WTC11 (cell line): ENCODE results near the gene TMIGD1. TPM values are rescaled to one million over a fixed set of nuclear protein-coding genes. Genes with fewer than 3 reads are reported as not detected.
A peak's percentile ranks its signal among the peaks of the same experiment; 100 is the strongest.

Experiments
- ATAC-seq: fragments of 200-7000 bp; cut with Tn5 transposase; 2 replicates; pipeline ENCODE4 v1.10.0; 2021; ENCODE audit warnings: mild to moderate bottlenecking, moderate library complexity
- CTCF ChIA-PET: fragments of 300-600 bp; sonication (Branson Sonifier 250); formaldehyde crosslinking; loops from one replicate; lab custom pipeline; 2021; ENCODE audit warnings: antibody characterized with exemption; lab: Charles Lee
- POLR2A ChIA-PET: fragments of 350-600 bp; sonication (Branson Sonifier 250); formaldehyde crosslinking; loops from one replicate; lab custom pipeline; 2021; ENCODE audit warnings: antibody characterized with exemption; lab: Charles Lee
- DNase-seq: peaks from one replicate; pipeline ENCODE4 v3.0.0; 2021; ENCODE audit warnings: low spot score
- H3K27ac Mint-ChIP-seq: 2 replicates; pipeline ENCODE4 v1.8.0; 2021; ENCODE audit warnings: mixed read lengths
- H3K27me3 Mint-ChIP-seq: 2 replicates; pipeline ENCODE4 v1.8.0; 2021; ENCODE audit warnings: low read depth, mild to moderate bottlenecking, moderate library complexity, mixed read lengths
- H3K36me3 Mint-ChIP-seq: 2 replicates; pipeline ENCODE4 v1.8.0; 2021; ENCODE audit warnings: mixed read lengths
- H3K4me1 Mint-ChIP-seq: 2 replicates; pipeline ENCODE4 v1.8.0; 2022; ENCODE audit warnings: mixed read lengths
- H3K4me3 Mint-ChIP-seq: 2 replicates; pipeline ENCODE4 v1.8.0; 2021; ENCODE audit warnings: mild to moderate bottlenecking, moderate library complexity, mixed read lengths
- H3K9me3 Mint-ChIP-seq: 2 replicates; pipeline ENCODE4 v1.8.0; 2021; ENCODE audit warnings: mixed read lengths
- ELF4 ChIP-seq: sonication (generic); formaldehyde crosslinking; IDR thresholded peaks from 2 replicates; pipeline ENCODE4 v1.8.1; 2022; ENCODE audit warnings: low read depth, mild to moderate bottlenecking, moderate library complexity, missing genetic modification reagents
- EMX1 ChIP-seq: fragments of 250-450 bp; sonication (Bioruptor Pico); IDR thresholded peaks from 2 replicates; pipeline ENCODE4 v1.8.0; 2021; ENCODE audit warnings: mild to moderate bottlenecking
- FOXK1 ChIP-seq: sonication (generic); formaldehyde crosslinking; IDR thresholded peaks from 2 replicates; pipeline ENCODE4 v1.8.0; 2022; ENCODE audit warnings: mild to moderate bottlenecking, moderate library complexity, missing genetic modification reagents
- FOXP1 ChIP-seq: sonication (generic); formaldehyde crosslinking; IDR thresholded peaks from 2 replicates; pipeline ENCODE4 v1.8.0; 2022; ENCODE audit warnings: missing genetic modification reagents, mild to moderate bottlenecking, moderate library complexity, borderline replicate concordance
- GRHL2 ChIP-seq: fragments of 250-450 bp; sonication (Bioruptor Pico); IDR thresholded peaks from 2 replicates; pipeline ENCODE4 v1.8.0; 2022; ENCODE audit warnings: mild to moderate bottlenecking, moderate library complexity; ENCODE audit not compliant: insufficient replicate concordance, severe bottlenecking
- GTF2I ChIP-seq: fragments of 250-450 bp; sonication (Bioruptor Pico); conservative IDR thresholded peaks from 2 replicates; pipeline ENCODE4 v1.4.0; 2021; ENCODE audit warnings: mild to moderate bottlenecking
- HMGA2 ChIP-seq: fragments of 250-450 bp; sonication (Bioruptor Pico); IDR thresholded peaks from 2 replicates; pipeline ENCODE4 v1.4.0; 2021; ENCODE audit warnings: mild to moderate bottlenecking, moderate library complexity
- ZNF121 ChIP-seq: sonication (generic); formaldehyde crosslinking; IDR thresholded peaks from 2 replicates; pipeline ENCODE4 v1.8.0; 2023; ENCODE audit warnings: missing genetic modification reagents
- total RNA-seq: library from RNA; stranded (reverse); gene quantifications from 3 replicates; pipeline ENCODE4 v1.2.3, GENCODE V29; 2021
- TF ChIP-seq, protein P1 (sequence below): fragments of 250-450 bp; sonication (Bioruptor Pico); IDR thresholded peaks from 2 replicates; pipeline ENCODE4 v1.8.0; 2021; ENCODE audit warnings: mild to moderate bottlenecking
- TF ChIP-seq, protein P2 (sequence below): sonication (generic); formaldehyde crosslinking; IDR thresholded peaks from 2 replicates; pipeline ENCODE4 v1.8.1; 2023; ENCODE audit warnings: mild to moderate bottlenecking, missing genetic modification reagents
- TF ChIP-seq, protein P3 (sequence below): sonication (generic); formaldehyde crosslinking; IDR thresholded peaks from 2 replicates; pipeline ENCODE4 v1.8.1; 2022; ENCODE audit warnings: mild to moderate bottlenecking, missing genetic modification reagents, moderate library complexity, borderline replicate concordance
- TF ChIP-seq, protein P4 (sequence below): fragments of 250-450 bp; sonication (Bioruptor Pico); IDR thresholded peaks from 2 replicates; pipeline ENCODE4 v1.9.0; 2021; ENCODE audit warnings: mild to moderate bottlenecking
- TF ChIP-seq, protein P5 (sequence below): fragments of 250-450 bp; sonication (Bioruptor Pico); IDR thresholded peaks from 2 replicates; pipeline ENCODE4 v1.9.0; 2021; ENCODE audit warnings: mild to moderate bottlenecking
- TF ChIP-seq, protein P6 (sequence below): fragments of 250-450 bp; sonication (Bioruptor Pico); conservative IDR thresholded peaks from 2 replicates; pipeline ENCODE4 v1.9.0; 2021; ENCODE audit warnings: mild to moderate bottlenecking
- TF ChIP-seq, protein P7 (sequence below): sonication (generic); formaldehyde crosslinking; IDR thresholded peaks from 2 replicates; pipeline ENCODE4 v1.8.1; 2023; ENCODE audit warnings: mild to moderate bottlenecking, missing genetic modification reagents, moderate library complexity
- TF ChIP-seq, protein P8 (sequence below): fragments of 200-600 bp; IDR thresholded peaks from 2 replicates; pipeline ENCODE4 v1.8.0; 2022; ENCODE audit warnings: antibody characterized with exemption
- TF ChIP-seq, protein P9 (sequence below): sonication (generic); formaldehyde crosslinking; IDR thresholded peaks from 2 replicates; pipeline ENCODE4 v1.8.0; 2022; ENCODE audit warnings: mild to moderate bottlenecking, missing genetic modification reagents
- TF ChIP-seq, protein P10 (sequence below): sonication (generic); formaldehyde crosslinking; IDR thresholded peaks from 2 replicates; pipeline ENCODE4 v1.8.1; 2022; ENCODE audit warnings: low read depth, mild to moderate bottlenecking, moderate library complexity, missing genetic modification reagents, borderline replicate concordance
- TF ChIP-seq, protein P11 (sequence below): sonication (generic); formaldehyde crosslinking; IDR thresholded peaks from 2 replicates; pipeline ENCODE4 v1.8.0; 2022; ENCODE audit warnings: mild to moderate bottlenecking, missing genetic modification reagents

Gene TMIGD1
- total RNA-seq, 1 experiment from 2014 or later: not detected

DNA sequence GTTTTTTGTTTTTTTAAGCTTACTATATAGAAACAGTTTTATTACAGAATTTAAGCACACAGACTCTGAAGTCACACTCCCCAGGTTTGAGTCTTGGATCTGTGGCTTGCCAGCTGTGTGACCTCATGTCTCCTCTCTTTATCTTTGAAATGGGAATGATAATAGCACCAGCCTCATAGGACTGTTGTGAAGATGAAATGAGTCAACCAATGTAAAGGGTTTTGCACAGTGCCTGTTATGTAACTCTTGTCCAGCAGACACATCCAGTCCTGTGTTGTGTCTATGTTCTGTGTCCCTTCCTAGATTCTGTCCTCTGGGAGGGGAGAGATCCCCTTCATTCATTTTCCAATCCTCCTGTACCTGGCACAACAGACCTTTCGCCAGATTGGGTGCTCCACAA lies 41.8 kb upstream of the TMIGD1 start:
- ChIA-PET CTCF (interaction anchor here (1.2 kb wide), 1 partner anchor 37 kb away, joined by 3 read pairs; no protein-coding TSS in a partner anchor), POLR2A (no interaction called here)
- Mint-ChIP-seq H3K27me3 (peaks cover 35% of the 10 kb centered on the region), H3K4me1 (peaks cover 37% of the 10 kb centered on the region), H3K27ac (no peak overlapping the region), H3K9me3 (no peaks in the 10 kb centered on the region), H3K36me3 (no peaks in the 10 kb centered on the region), H3K4me3 (no peak overlapping the region)
- TF ChIP-seq GRHL2 (CRISPR knock-in tag) (no peak), GTF2I (no peak), ZNF121 (CRISPR knock-in tag) (no peak), FOXK1 (CRISPR knock-in tag) (no peak), FOXP1 (CRISPR knock-in tag) (no peak)
- TF ChIP-seq, protein P1, sequence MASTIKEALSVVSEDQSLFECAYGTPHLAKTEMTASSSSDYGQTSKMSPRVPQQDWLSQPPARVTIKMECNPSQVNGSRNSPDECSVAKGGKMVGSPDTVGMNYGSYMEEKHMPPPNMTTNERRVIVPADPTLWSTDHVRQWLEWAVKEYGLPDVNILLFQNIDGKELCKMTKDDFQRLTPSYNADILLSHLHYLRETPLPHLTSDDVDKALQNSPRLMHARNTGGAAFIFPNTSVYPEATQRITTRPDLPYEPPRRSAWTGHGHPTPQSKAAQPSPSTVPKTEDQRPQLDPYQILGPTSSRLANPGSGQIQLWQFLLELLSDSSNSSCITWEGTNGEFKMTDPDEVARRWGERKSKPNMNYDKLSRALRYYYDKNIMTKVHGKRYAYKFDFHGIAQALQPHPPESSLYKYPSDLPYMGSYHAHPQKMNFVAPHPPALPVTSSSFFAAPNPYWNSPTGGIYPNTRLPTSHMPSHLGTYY (CRISPR knock-in tag): no peak
- TF ChIP-seq, protein P2, sequence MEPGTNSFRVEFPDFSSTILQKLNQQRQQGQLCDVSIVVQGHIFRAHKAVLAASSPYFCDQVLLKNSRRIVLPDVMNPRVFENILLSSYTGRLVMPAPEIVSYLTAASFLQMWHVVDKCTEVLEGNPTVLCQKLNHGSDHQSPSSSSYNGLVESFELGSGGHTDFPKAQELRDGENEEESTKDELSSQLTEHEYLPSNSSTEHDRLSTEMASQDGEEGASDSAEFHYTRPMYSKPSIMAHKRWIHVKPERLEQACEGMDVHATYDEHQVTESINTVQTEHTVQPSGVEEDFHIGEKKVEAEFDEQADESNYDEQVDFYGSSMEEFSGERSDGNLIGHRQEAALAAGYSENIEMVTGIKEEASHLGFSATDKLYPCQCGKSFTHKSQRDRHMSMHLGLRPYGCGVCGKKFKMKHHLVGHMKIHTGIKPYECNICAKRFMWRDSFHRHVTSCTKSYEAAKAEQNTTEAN: no peak
- TF ChIP-seq, protein P3, sequence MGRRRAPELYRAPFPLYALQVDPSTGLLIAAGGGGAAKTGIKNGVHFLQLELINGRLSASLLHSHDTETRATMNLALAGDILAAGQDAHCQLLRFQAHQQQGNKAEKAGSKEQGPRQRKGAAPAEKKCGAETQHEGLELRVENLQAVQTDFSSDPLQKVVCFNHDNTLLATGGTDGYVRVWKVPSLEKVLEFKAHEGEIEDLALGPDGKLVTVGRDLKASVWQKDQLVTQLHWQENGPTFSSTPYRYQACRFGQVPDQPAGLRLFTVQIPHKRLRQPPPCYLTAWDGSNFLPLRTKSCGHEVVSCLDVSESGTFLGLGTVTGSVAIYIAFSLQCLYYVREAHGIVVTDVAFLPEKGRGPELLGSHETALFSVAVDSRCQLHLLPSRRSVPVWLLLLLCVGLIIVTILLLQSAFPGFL: no peak
- TF ChIP-seq, protein P4, sequence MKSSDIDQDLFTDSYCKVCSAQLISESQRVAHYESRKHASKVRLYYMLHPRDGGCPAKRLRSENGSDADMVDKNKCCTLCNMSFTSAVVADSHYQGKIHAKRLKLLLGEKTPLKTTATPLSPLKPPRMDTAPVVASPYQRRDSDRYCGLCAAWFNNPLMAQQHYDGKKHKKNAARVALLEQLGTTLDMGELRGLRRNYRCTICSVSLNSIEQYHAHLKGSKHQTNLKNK: no peak
- TF ChIP-seq, protein P5, sequence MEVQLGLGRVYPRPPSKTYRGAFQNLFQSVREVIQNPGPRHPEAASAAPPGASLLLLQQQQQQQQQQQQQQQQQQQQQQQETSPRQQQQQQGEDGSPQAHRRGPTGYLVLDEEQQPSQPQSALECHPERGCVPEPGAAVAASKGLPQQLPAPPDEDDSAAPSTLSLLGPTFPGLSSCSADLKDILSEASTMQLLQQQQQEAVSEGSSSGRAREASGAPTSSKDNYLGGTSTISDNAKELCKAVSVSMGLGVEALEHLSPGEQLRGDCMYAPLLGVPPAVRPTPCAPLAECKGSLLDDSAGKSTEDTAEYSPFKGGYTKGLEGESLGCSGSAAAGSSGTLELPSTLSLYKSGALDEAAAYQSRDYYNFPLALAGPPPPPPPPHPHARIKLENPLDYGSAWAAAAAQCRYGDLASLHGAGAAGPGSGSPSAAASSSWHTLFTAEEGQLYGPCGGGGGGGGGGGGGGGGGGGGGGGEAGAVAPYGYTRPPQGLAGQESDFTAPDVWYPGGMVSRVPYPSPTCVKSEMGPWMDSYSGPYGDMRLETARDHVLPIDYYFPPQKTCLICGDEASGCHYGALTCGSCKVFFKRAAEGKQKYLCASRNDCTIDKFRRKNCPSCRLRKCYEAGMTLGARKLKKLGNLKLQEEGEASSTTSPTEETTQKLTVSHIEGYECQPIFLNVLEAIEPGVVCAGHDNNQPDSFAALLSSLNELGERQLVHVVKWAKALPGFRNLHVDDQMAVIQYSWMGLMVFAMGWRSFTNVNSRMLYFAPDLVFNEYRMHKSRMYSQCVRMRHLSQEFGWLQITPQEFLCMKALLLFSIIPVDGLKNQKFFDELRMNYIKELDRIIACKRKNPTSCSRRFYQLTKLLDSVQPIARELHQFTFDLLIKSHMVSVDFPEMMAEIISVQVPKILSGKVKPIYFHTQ (CRISPR knock-in tag): no peak
- TF ChIP-seq, protein P6, sequence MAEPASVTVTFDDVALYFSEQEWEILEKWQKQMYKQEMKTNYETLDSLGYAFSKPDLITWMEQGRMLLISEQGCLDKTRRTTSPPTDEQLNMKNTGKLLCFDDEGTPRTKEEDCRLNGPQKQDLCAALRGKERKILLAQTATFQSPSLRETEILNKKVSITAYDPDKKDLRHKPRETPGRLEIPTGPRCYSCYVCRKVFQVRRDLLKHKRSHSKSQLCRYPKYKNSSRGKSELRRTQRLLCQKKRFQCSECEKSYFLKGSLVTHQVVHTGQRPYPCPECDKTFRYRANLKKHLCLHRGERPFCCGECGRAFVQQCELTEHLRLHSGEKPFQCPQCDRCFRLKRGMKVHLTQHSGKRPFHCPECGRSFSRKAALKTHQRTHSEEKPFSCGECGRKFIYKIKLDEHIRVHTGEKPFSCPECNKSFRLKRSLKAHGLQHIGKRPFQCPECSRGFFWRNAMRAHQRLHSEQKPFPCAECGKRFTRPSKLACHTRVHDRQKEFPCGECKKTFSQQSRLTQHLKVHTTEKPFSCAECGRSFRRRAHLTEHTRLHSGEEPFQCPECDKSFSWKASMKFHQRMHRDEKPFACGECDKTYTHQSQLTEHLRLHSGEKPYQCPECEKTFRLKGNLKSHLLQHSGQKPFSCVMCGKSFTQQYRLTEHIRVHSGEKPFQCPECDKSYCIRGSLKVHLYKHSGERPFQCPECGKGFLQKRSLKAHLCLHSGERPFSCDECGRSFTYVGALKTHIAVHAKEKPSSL: no peak
- DNase-seq (no peak), ATAC-seq (no peak)

DNA sequence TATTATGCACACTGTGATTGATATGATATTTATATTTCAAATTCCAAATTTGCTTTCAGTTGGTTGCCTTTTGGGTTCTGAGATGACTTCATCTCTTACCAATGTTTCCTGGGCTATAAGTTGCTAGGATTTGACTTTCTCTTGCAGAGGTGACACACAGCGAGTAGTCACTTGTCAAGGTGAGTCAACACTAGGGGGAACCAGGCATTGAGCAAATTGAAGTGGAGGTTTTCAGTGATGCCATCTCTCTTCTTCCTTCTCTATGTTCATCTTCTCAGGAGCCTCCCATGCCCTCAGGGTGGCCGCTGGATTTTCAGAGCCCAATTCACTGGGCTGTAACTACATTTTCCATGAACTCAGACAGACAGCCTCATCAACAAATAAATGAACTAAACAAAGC lies 38.9 kb upstream of the TMIGD1 start:
- Mint-ChIP-seq H3K27ac (no peak overlapping the region), H3K4me3 (no peak overlapping the region), H3K4me1 (peaks cover 26% of the 10 kb centered on the region), H3K36me3 (no peaks in the 10 kb centered on the region), H3K27me3 (peaks cover 14% of the 10 kb centered on the region), H3K9me3 (no peaks in the 10 kb centered on the region)
- ChIA-PET CTCF (interaction anchor here (0.8 to 1.5 kb wide), 2 partner anchors 16 to 104 kb away, joined by 3 read pairs; no protein-coding TSS in a partner anchor), POLR2A (no interaction called here)
- no peak for DNase-seq
- peak; percentile 48 for ATAC-seq
- TF ChIP-seq, protein P7, sequence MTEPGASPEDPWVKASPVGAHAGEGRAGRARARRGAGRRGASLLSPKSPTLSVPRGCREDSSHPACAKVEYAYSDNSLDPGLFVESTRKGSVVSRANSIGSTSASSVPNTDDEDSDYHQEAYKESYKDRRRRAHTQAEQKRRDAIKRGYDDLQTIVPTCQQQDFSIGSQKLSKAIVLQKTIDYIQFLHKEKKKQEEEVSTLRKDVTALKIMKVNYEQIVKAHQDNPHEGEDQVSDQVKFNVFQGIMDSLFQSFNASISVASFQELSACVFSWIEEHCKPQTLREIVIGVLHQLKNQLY (CRISPR knock-in tag): no peak
- TF ChIP-seq EMX1: no peak
- no peak for TF ChIP-seq GTF2I
- TF ChIP-seq, protein P8, sequence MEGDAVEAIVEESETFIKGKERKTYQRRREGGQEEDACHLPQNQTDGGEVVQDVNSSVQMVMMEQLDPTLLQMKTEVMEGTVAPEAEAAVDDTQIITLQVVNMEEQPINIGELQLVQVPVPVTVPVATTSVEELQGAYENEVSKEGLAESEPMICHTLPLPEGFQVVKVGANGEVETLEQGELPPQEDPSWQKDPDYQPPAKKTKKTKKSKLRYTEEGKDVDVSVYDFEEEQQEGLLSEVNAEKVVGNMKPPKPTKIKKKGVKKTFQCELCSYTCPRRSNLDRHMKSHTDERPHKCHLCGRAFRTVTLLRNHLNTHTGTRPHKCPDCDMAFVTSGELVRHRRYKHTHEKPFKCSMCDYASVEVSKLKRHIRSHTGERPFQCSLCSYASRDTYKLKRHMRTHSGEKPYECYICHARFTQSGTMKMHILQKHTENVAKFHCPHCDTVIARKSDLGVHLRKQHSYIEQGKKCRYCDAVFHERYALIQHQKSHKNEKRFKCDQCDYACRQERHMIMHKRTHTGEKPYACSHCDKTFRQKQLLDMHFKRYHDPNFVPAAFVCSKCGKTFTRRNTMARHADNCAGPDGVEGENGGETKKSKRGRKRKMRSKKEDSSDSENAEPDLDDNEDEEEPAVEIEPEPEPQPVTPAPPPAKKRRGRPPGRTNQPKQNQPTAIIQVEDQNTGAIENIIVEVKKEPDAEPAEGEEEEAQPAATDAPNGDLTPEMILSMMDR: no peak
- TF ChIP-seq, protein P9, sequence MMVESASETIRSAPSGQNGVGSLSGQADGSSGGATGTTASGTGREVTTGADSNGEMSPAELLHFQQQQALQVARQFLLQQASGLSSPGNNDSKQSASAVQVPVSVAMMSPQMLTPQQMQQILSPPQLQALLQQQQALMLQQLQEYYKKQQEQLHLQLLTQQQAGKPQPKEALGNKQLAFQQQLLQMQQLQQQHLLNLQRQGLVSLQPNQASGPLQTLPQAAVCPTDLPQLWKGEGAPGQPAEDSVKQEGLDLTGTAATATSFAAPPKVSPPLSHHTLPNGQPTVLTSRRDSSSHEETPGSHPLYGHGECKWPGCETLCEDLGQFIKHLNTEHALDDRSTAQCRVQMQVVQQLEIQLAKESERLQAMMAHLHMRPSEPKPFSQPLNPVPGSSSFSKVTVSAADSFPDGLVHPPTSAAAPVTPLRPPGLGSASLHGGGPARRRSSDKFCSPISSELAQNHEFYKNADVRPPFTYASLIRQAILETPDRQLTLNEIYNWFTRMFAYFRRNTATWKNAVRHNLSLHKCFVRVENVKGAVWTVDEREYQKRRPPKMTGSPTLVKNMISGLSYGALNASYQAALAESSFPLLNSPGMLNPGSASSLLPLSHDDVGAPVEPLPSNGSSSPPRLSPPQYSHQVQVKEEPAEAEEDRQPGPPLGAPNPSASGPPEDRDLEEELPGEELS (CRISPR knock-in tag): no peak
- TF ChIP-seq, protein P10, sequence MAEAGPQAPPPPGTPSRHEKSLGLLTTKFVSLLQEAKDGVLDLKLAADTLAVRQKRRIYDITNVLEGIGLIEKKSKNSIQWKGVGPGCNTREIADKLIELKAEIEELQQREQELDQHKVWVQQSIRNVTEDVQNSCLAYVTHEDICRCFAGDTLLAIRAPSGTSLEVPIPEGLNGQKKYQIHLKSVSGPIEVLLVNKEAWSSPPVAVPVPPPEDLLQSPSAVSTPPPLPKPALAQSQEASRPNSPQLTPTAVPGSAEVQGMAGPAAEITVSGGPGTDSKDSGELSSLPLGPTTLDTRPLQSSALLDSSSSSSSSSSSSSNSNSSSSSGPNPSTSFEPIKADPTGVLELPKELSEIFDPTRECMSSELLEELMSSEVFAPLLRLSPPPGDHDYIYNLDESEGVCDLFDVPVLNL (CRISPR knock-in tag): no peak
- TF ChIP-seq, protein P11, sequence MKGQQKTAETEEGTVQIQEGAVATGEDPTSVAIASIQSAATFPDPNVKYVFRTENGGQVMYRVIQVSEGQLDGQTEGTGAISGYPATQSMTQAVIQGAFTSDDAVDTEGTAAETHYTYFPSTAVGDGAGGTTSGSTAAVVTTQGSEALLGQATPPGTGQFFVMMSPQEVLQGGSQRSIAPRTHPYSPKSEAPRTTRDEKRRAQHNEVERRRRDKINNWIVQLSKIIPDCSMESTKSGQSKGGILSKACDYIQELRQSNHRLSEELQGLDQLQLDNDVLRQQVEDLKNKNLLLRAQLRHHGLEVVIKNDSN: no peak
- TF ChIP-seq HMGA2 (CRISPR knock-in tag): no peak
- TF ChIP-seq ELF4: no peak
